Breast epithelium (tissue), 3 donors: ENCODE data around the gene PPP1R18.

Experiments used
- CTCF ChIP-seq, 3 donors: fragments of 450-650 bp; IDR thresholded peaks; one replicate each; pipeline ENCODE4 v1.5.1; 2016 to 2017; ENCODE audit warnings: antibody characterized with exemption in 3 of 3, mild to moderate bottlenecking in 3 of 3, moderate library complexity in 3 of 3
- POLR2A ChIP-seq: fragments of 450-650 bp; IDR thresholded peaks from one replicate; pipeline ENCODE4 v1.6.1; 2016; ENCODE audit warnings: antibody characterized with exemption, mild to moderate bottlenecking, moderate library complexity
- POLR2AphosphoS5 ChIP-seq, 3 donors: sonication (generic); formaldehyde crosslinking; IDR thresholded peaks; one replicate each; pipeline ENCODE4 v1.6.1; 2017; ENCODE audit warnings: antibody characterized with exemption in 3 of 3

GRCh38 chr6:30656513-30656912 is 29.9 kb downstream of the PPP1R18 start:
- TF ChIP-seq CTCF (IDR thresholded peaks at IDR 0.05): no peak
- TF ChIP-seq POLR2AphosphoS5 (IDR thresholded peaks at IDR 0.05): no peak
- no peak for TF ChIP-seq POLR2A
